Measurements from ENCODE around the gene DEF6.

- TF ChIP-seq CTCF (IDR thresholded peaks at IDR 0.05) (no peak), POLR2A (IDR thresholded peaks at IDR 0.05) (no peak), POLR2AphosphoS5 (IDR thresholded peaks at IDR 0.05) (no peak)
Observed at GRCh38 chr6:35287671-35288396, 9.8 kb upstream of the DEF6 start.
